NCI-H1436 treated with DMSO at 0.1 percent for 48 hours (cell line): Measurements from ENCODE around the gene MRM1.

Source experiments
- DNase-seq: peaks from one replicate; lab custom pipeline; 2025; lab: John Stamatoyannopoulos, UW

The MRM1 gene

DNA sequence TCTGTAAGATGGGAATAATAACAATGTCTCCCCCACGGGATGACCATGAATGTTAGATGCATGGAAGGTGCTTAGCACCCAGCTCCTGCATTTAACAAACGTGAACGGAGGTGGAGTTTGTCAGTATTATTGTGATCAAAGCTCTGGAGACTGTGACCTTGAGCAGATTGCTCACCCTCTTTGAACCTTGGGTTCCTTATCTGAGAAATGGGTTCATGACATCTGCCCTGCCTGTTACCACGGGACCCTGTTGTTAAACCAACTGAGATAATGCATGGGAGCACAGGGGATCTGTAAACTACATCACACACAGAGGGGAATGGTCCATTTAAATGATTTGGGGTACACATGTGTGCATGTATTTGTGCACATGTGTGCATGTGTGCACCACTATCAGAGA, 29.6 kb downstream of the MRM1 start:
- no peak for DNase-seq

DNA sequence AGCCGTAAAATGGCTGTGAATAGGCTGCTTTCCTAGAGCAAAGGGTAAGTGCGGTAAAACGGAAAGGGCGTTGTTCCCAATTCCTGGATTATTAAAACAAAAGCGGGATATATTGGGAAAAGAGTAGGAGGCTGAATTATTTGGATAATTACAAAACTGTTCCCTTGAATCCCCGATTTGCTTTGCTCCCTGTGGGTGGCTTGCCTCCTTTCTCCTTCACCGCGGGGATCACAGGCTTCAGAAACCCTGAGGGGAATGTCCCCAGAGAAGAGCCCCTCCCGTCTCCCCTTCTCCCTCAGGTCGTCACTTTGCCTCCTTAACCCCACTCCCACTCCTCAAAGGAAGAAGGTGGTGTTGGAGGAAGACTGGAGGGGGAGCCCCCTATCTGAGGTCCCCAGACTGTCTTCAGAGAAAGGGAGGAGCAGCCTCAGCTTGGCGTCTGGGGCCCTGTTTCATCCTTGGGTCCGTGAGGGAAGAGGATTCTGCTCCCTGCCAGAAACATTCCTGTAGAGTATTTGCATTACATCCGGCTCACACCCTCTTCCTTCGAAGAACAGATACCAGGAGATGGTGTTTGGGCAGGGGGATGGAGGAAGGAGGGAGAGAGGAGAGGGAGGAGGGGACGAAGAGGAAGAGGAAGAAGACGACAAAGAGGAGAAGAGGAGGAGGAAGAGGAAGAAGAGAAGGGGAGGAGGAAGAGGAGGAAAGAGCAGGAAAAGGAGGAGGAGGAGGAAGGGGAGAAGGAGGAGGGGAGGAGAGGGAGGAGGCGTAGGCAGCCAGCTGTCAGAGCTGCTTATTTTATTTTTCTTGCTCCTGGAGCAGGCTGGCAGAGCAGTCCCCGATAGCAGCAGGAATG, 31.8 kb downstream of the MRM1 start:
- no peak for DNase-seq

DNA sequence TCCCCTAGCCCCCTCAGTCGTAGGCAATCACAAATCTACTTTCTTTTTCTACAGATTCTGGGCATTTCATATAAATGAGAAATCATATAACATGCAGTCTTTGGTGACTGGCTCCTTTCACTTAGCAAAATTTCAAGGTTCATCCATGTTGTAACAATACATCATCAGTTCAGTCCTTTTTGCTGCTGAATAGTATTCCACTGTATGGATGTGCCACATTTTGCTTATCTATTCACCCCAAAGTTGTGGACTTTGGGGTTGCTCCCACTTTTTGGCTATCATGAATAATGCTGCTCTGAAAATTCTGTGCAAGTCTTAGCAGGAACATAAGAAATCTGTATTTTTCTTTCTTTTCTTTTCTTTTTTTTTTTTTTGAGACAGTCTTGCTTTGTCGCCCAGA, 39.0 kb downstream of the MRM1 start:
- DNase-seq = no peak

DNA sequence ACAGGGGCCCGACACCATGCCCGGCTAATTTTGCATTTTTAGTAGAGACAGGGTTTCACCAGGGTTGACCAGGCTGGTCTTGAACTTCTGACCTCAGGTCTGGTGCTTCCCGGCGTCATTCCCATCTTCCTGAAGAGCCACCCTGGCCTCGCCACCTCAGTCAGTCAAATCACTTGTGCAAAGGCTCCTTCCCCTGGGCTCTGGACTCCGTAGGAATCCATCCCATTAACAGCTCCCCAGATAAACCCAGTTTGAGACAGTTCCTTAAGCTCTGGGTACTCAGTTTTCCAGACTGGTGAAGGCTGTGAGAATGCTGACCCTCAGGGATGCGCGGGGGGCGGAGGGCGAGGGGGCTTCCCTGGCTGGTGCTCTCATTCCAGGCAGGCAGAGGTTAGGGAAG, 39.5 kb downstream of the MRM1 start:
- DNase-seq = no peak

DNA sequence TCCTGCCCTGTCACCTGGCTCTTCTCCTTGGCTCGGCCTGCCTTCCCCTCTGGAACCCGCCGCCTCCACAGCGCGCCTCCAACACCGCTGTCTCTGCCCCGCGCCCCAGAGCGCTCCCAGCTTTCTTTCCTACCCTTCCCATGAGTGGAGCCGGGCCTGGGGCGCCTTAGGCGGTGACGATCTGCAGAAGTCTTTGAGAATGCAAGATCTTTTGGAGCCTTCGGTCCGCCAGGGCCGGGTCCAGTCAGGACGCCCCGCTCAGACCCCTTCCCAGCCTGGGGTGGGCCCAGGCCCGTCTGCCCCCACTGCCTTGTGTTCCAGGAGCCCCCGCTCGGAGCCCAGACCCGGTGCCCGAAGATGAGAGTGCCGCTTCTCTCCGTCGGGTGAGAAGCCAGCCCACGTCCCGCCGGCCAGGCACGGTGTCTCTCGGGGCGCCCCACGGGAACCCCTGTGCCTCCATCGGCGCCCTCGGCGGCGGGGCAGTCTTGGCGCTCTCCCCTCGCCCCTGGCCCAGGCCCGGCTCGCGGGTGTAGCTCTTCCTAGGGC, 40.0 kb downstream of the MRM1 start:
- DNase-seq = no peak

DNA sequence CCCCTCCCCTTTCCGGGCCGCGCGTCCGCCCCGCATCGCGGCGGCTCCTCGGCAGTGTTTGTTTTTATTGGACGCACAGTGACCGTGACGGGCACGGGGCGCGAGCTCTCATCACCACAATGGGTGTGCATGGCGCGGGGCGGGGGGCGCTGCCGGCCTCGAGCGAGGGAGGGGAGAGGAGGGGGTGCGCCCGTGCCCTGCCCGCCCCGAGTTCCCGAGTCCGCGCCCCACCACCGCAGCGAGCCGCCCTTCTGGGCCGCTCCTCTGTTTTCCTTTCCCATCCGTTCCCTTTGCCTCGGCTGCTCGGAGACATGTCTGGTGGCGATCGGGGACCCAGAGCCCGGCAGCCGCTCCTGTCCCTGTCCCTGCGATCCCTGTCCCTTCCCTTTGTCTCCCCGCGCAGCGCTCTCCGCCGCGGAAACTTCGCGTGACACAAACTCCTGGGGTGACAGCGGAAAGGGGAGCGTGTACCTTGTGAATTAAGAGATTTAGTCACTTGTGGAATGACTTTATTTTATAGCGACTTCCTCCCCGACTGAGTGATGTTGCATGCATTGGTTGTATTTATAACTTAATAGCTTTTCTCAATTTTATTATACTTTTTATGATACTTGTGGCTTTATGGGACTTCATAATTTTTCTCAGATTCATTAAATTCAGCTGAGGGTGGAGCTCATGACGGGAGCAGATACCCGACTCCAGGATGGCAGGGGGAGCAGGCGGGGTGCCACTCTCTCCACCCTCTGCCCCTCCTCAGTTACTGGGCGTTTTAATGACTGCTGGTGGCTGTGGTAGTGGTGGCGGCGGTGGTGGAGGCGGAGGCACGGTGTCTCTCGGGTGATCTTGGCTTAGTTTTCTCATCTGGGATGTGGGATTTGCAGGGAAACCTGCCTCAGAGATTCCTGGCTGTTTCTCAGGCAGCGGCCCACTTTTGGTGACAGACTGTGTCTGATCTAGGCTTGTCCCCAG, 40.8 kb downstream of the MRM1 start:
- DNase-seq = no peak

DNA sequence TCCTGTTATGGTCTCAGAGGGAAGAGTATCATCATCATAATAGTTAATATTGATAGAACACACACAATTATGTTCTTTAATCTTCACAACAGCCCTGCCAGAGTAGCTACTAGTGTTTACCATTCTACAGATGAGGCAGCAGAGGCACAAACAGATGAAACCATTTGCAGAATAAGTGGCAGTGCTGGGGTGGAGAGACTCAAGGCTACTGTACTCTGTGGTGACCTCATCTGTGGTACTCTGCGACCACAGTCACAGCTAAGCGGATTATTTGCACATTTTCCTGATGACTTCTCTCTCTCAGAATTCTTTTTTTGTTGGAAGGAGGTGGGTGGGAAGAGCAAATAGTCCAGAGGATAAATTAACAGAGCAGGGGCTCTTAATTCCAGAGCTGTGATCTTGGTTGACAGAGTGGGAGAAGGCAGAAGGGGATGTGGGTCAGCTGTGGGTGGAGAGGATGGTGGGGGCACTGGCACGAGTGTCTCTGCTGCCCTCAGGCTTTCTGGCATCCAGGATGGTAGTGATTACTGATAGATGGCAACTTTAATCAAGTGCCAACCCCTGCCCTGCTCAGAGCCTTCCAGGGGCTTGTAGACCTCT, 41.8 kb downstream of the MRM1 start:
- no peak for DNase-seq

DNA sequence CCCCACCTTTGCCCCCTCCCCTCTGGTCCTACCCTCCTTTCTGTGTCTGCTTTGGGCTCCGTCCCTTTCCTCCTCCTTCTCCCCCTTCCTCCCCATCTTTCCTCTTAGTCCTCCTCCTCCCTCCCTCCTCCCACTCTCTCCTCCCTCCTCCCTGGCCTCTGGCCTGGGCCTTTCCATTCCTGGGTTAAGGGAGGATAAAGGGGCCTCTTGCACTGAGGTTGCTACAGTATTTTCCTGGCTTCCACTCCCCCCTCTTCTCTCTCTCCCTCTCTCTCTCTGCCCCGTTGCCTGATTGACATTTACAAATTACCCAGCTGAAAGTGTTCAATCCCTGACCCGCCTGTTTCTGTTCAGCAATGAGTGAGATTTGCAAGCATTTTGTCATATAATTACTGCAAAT, 44.0 kb downstream of the MRM1 start:
- no peak for DNase-seq

DNA sequence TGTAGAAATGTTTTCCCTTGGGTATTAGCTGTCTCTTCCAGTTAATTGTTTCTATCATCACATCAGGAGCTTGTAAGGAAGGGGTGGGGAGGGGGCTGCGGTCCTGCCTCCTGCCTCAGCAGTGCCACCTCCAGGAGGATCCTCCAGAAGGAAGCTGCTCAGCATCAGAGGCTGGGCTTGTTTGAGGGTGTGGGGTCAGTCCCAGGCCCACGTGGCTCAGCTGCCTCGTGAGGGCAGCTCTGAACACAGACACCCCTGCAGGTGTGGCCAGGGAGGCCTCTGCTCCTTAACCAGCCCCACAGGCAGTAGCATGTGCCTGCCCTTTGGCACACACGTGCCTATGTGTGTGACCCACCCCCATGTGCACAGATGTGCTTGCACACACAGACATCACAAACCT, 46.3 kb downstream of the MRM1 start:
- DNase-seq = peak; percentile 44

DNA sequence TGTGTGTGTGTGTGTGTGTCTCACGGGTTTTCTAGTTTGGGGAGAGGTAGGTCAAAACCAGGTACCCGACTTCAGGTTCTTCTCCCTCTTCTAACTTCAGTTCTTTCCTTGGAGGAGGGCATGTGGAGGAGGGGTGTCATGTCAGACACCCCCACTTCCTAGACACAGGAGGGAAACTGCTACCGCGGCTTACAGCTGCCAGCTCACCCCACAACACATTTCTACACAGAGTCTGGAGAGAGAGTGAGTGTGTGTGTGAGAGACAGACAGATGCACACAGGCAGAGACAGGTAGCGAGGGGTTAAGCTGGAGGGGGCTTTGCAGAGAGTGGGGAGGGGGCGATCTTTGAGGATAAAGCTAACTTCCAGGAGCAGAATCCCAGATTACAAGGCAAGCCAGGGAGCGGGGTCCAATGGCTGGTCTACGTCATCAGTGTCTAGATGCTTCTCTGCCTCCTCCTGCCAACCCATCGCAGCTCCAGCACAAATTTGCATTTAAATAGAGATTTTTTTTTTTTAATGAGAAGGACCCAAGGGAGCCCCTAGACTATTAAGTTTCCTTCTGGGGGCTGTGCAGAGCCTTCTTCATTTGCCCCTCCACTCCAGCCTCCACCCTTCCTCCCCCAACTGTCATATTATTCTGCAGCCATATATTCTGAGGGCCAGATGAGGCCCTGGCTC, 48.9 kb downstream of the MRM1 start:
- DNase-seq = peak; percentile 86

DNA sequence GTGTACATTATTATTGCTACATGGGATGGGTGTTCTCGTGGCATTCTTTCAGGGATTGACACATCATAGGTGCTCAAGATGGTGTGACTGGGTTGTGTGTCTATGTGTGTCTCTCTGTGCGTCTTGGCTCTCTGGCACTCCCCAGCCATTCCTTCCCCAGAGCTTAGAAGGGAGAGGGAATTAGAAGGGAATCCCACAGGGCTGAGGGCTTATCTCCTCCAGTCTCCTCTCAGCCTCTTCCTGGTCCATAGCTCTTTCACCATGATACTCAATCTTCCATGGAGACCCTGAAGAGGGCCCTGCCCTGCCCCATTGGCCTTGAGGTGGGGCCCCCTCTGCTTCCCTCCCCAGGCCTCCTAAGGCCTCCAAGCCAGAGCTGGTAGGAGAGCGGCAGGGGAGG, 52.0 kb downstream of the MRM1 start:
- no peak for DNase-seq

DNA sequence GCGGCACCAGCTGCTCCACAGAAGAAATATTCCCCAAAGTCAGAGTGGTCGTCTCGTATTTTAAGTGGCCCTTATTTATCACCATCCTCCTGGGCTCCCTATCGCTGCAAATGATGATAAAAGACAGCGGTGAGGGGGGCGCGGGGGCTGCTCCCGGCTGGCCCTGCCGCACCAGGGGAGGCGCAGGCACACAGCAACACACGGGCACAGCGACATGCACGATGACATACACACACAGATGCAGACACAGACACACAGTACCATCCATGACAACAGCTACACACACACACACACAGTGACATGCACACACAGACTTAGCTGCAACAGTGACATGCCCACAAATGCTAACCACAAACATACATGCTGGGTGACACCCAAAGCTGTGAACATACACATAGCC, 52.5 kb downstream of the MRM1 start:
- DNase-seq = no peak

DNA sequence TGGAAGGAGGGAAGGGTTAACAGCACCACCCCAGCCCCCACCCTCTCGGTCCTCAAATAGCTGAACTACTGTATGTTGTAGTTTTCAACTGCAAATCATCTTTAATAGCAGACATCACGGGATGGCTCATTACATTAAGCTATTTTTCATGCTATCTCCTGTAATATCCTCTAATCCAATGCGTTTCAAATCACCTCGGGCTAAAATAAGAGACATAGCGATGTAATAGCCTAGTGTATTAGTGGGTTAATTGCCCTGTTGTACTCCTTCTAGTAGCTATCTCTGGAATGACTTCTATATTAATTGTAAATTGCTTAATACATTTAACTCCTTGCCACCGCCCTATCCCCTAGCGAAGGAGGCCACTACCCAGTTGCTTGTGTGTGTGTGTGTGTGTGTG, 54.3 kb downstream of the MRM1 start:
- no peak for DNase-seq

DNA sequence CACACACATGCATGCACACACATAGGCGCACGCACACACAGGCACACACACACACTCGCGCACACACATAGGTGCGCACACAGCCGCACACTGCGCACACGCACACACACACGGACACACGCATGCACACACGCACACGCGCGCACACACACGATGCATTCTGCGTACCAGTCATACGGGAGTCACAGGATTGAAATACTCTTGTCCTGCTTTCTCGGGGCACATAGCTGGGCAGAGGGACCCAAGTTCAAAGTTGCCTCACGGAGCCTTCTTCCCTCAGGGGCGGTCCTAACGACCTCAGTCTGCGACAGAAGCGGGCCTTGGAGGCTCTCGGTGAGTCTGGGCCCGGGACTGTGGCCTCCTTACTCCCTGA, 56.0 kb downstream of the MRM1 start:
- no peak for DNase-seq

DNA sequence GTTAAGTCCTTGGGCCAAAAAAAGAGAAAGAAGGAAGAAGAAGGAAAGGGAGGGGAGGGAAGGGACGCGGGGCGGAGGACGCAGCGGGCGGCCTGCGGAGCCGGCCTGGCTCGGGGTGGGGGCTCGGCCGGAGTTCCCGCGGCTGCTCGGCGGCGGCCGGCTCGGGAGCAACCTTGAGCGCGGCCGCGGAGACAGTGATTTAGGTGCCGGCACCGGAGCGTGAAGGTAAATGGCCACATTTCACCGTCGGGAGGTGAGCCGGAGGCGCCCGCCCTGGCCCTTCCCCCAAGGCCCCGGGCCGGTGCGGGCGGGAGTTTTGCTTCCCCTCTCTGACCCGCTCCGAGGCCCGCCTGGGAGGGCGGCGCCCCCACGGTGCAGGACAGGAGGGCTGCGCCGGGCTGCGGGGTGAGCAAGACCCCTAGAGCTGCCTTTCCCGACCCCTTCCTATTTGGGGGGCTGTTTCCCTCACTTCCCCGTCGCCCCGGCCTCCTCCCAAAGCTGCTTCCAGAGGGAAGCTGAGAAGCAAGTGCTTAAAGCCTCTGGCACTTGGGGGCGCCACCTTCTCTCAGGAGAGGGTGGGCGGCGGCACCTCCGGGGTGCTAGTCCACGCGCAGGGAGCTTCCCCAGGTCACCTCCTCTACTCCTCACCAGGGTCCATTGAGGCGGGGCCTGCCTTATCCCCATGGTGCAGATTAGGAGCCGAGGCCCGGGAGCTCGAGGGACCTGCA, 56.5 kb downstream of the MRM1 start:
- no peak for DNase-seq
